H4 (cell line): ENCODE measurements around the gene PALLD. TPM values are rescaled to one million over a fixed set of nuclear protein-coding genes. Genes with fewer than 3 reads are reported as not detected.
A peak's percentile ranks its signal among the peaks of the same experiment; 100 is the strongest.

ENCODE experiments used
- DNase-seq: peaks from one replicate; pipeline ENCODE4 v3.0.0-alpha.2; 2015; ENCODE audit warnings: low spot score
- total RNA-seq: library from RNA; depleted of rRNA; stranded (reverse); fragments of >200 nt; shearing (Covaris generic); gene quantifications from 2 replicates; pipeline ENCODE4 v1.2.3, GENCODE V29; 2014

PALLD gene
- total RNA-seq, 1 experiment from 2014 or later = 82.3 TPM

- no peak for DNase-seq
Observed at GRCh38 chr4:168874083-168874482, 377.2 kb downstream of the PALLD start.

GRCh38 chr4:168876106-168876505, 379.3 kb downstream of the PALLD start:
- no peak for DNase-seq

DNA sequence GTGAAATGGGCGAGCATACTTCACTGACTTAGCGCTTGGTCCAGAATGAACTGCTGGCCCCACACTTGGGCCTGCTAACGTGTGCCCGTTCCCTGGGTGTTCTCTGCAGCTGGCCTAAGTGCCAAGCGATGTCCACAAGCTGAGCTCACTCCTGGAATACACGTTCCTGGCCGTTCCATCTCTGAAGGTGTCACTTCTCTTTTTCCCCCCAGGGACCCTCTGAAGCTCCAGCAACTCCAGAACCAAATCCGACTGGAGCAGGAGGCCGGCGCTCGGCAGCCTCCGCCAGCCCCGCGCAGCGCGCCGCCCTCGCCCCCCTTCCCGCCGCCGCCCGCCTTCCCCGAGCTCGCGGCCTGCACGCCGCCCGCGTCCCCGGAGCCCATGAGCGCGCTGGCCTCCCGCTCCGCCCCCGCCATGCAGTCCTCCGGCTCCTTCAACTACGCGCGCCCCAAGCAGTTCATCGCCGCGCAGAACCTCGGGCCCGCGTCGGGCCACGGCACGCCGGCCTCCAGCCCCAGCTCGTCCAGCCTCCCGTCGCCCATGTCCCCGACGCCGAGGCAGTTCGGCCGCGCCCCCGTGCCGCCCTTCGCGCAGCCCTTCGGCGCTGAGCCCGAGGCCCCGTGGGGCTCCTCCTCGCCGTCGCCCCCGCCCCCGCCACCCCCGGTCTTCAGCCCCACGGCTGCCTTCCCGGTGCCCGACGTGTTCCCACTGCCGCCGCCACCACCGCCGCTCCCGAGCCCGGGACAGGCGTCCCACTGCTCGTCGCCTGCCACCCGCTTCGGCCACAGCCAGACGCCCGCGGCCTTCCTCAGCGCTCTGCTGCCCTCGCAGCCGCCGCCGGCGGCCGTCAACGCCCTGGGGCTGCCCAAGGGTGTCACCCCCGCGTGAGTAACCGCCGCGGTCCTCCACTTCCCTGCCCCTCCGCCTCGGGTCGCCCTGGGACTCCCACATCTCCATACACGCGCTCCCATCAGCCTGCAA, 380.9 kb downstream of the PALLD start:
- no peak for DNase-seq

GRCh38 chr4:168878623-168879022, 381.8 kb downstream of the PALLD start:
- DNase-seq = no peak

GRCh38 chr4:168879188-168879587, 382.3 kb downstream of the PALLD start:
- DNase-seq = no peak

- DNase-seq = peak; percentile 63
Observed at GRCh38 chr4:168880072-168880675, 383.3 kb downstream of the PALLD start.

DNA sequence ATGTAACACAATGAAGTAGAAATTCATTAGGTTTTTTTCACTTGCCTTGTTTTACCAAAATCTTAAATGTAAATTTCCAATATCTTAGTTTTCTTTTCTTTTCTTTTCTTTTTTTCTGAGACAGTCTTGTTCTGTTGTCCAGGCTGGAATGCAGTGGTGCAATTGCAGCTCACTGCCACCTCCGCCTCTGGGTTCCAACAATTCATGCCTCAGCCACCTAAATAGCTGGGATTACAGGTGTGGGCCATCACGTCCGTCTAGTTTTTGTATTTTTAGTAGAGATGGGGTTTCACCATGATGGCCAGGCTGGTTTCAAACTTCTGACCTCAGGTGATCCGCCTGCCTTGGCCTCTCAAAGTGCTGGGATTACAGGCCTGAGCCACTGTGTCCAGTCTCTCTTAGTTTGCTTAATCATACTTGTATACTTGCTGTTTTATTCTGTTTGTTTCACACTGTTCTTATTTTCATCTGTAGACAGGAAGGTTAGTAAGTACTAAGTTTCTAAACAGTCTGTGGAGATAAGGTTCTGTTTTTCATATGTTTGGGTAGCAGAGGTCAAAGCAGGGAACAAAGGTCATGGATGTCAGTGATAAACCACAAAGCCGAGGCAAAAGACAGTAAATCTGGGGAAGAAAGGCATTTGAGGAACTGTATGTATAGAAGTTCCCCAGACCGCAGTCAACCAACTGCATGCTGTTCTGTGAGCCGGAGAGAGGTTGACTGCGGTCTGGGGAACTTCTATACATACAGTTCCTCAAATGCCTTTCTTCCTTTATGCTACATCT, 384.2 kb downstream of the PALLD start:
- DNase-seq = no peak

GRCh38 chr4:168881781-168882420, 385.0 kb downstream of the PALLD start:
- DNase-seq = no peak

DNA sequence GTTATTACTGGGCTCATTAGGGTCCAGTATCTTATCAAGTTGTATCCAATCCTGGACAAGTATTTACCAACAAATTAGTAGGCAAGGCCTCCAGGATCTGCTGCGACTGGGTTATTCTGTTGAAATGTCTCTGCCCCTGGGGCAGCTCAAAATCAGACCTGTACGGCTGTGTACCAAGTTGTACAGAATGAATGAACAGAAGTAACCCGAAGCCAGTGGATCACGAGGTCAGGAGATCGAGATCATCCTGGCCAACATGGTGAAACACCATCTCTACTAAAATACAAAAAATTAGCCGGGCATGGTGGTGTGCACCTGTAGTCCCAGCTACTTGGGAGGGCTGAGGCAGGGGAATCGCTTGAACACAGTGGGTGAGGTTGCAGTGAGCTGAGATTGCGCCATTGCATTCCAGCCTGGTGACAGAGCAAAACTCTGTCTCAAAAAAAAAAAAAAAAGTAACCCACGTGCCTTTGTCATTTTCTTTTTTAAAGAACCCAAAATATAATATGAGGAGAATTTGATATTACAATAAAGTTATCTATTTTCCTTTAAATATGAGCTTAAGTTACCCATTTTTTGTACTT, 385.9 kb downstream of the PALLD start:
- peak; percentile 61 for DNase-seq

DNA sequence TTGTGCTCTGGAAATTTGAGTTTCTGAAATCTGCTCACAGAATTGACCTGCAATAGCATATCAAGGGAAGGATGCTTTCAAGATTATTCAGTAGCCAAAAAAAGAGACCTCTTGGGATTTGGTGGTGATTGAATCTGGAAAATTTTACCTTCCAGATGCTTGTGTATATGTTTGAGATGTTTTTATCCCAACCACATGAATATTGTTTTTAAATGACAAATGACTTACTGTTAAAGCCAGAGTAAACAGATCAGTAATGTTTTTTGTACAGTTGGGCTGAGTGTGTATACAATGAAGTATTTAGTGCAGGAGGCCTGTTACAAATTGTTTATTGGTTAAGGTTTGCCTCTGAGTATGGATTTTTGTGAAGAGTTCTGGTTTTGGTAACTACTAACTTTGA, 386.7 kb downstream of the PALLD start:
- DNase-seq = peak; percentile 31

DNA sequence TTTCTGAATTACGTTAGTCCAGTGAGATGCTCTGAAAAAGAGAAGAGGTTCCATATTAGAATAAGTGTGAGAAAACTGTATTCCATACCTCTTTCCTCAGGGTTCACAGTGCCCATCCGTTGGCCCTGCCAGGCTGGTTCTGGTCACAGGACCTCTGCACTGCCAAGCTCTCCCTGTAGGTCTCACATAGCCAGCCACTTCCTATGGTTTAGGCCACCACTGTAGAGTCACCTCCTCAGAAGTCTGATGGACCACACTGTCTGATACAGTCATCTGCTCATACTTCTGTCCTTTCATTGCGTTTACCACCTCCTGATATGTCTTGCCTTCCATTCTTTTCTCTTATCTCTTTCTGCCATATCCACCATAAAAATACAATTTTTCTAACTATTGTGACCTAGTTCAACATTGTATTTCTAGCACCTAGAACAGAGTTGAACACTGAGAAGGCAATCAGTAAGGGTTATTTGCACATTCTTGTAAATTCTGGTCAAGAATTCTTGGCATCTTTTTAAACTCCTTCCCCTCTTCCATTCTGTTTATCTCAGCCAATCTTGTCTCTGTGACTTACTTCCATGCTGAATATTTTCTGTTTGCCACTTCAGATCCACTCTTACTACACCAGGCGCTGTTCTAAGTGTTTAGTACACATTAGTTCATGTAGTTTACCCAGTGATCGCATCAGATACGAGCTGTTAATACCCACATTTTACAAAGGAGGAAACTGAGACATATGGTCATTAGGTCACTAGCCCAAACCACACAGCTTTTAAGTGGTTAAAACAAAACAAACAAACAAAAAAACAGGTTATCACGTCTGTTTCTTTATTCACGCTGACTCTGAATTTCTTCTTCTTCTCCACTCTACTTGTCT, 387.6 kb downstream of the PALLD start:
- DNase-seq = no peak

- DNase-seq = no peak
Observed at GRCh38 chr4:168885400-168885799, 388.5 kb downstream of the PALLD start.

GRCh38 chr4:168886351-168886750, 389.5 kb downstream of the PALLD start:
- DNase-seq = peak; percentile 22

GRCh38 chr4:168887809-168888208, 391.0 kb downstream of the PALLD start:
- no peak for DNase-seq

DNA sequence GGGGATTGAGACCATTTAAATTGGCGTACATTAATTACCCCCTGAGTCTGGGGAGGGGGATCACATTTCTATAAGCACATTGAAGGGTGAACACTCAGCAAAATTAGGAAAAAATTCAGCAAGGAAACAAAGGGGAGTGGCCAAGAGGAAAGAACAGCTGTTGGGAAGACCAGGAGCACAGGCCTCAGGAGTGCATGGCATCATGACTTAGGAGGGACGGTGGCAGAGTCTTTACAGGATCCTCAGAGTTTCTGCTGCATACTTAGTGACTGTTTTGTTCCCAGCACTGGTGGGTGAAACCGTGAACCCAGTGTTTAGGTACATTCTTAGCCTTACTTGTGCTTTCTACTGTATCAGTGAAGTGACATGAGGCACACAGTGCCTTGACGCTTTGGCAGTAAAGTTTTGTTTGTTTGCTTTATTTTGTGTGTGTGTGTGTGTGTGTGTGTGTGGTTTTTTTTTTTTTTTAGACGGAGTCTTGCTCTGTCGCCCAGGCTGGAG, 391.9 kb downstream of the PALLD start:
- DNase-seq = no peak

DNA sequence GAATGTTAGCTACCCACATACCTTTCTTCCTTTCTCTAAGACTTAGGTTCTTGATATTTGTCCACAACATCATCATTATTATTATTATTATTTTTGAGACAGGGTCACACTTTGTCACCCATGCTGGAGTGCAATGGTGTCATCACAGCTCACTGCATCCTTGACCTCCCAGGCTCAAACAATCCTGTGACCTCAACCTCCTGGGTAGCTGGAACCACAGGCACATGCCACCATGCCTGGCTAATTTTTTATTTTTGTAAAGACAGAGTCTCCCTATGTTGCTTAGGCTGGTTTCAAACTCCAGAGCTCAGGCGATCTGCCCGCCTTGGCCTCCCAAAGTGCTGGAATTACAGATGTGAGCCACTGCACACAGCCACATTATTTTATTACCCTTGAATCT, 394.2 kb downstream of the PALLD start:
- no peak for DNase-seq

DNA sequence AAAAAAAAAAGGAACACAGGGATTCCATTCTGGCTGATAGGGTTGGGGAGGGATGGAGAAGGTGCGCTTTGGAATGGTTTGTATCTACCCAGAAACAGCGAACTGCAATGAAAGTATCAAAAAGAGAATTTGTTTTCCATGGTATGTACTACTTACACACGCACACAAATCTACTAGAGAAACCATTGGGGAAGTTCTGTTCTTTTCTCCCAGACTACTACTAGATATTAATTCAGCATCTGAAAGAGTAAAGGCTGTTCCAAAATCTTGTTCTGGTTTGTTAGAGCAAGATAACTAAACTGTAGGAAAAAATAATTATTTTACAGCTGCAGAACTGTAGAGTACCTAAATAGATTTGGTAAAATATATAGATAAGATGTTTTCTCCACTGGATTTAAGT, 394.8 kb downstream of the PALLD start:
- no peak for DNase-seq

DNA sequence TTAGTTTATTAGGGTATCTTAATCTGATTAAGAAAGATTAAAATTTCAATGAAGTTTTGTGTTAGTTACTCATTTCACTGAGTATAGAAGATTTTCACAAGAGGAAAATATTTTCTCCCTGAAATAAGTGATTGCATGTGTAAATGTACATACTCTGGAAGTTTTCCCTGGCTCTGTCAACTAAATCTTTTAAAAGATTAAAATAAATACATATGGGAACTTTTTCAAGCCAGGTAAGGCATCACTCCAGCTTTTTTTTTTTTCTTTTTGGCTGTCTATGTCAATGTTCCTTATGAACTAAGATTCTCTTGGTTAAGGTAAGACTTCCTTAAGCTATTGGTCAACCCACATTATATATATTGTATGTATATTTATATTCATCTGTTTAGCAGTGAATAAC, 395.6 kb downstream of the PALLD start:
- no peak for DNase-seq

DNA sequence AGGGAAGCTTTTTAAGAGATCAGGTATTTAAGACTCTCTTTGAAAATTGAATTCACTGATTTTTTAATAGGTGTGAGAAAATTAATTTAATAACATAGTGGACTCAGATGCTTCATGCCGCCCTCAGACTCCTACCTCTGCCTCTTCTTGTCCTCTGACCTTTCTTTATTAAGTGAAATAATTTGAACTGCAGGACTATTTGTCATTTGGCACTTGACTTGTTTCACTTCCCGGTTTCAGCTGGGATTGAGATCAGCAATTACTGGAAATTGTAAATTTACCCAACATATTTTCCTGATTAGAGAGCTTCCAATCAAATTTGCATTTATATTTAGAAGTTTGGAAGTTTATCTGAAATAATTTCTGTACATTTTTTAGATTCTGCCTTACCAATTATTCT, 396.4 kb downstream of the PALLD start:
- no peak for DNase-seq

DNA sequence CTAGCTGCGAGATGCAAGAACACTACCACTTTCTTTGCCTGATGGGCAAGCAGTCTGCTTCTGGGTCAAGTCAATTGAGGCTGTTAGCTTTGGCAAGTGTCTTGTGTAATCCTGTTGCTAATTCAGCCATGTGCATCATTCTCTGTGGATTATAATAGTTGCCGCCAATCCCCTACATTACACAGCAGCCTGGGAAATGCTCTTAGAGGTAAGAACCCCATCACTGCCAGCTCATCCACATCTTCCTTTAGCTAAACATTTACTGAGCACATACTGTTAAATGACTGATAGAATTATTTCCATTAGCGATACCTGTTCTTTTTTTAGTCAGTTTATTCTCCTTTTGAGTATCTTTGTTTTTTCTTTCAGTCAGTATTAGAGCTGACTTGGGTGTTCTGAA, 397.0 kb downstream of the PALLD start:
- DNase-seq = no peak
